NCI-H526 treated with DMSO at 0.1 percent for 48 hours (cell line): ENCODE data around the gene HEG1.

Source experiments
- DNase-seq: peaks from one replicate; lab custom pipeline; 2025; lab: John Stamatoyannopoulos, UW

Gene HEG1

GRCh38 chr3:125014570-125015179 is 41.1 kb downstream of the HEG1 start:
- DNase-seq = no peak

- no peak for DNase-seq
These were observed 42.7 kb downstream of the HEG1 start for GRCh38 chr3:125013095-125013494.

GRCh38 chr3:125011941-125012340 is 43.9 kb downstream of the HEG1 start:
- no peak for DNase-seq

- DNase-seq = no peak
These were observed 45.4 kb downstream of the HEG1 start for GRCh38 chr3:125010393-125010792.

GRCh38 chr3:125008766-125009165 is 47.0 kb downstream of the HEG1 start:
- no peak for DNase-seq

GRCh38 chr3:125006291-125006731 is 49.5 kb downstream of the HEG1 start:
- peak; percentile 12 for DNase-seq

GRCh38 chr3:125005676-125006075 is 50.1 kb downstream of the HEG1 start:
- no peak for DNase-seq

GRCh38 chr3:125005222-125005621 is 50.6 kb downstream of the HEG1 start:
- DNase-seq = no peak

GRCh38 chr3:125003859-125004595 is 51.8 kb downstream of the HEG1 start:
- no peak for DNase-seq

- DNase-seq = no peak
These were observed 52.4 kb downstream of the HEG1 start for GRCh38 chr3:125003369-125003853.

GRCh38 chr3:125002414-125003368 is 53.1 kb downstream of the HEG1 start:
- no peak for DNase-seq

GRCh38 chr3:125001557-125002413 is 54.0 kb downstream of the HEG1 start:
- DNase-seq = no peak

- no peak for DNase-seq
These were observed 55.1 kb downstream of the HEG1 start for GRCh38 chr3:125000661-125001060.

- no peak for DNase-seq
These were observed 55.8 kb downstream of the HEG1 start for GRCh38 chr3:124999897-125000435.

GRCh38 chr3:124999317-124999716 is 56.5 kb downstream of the HEG1 start:
- no peak for DNase-seq

GRCh38 chr3:124998247-124998630 is 57.6 kb downstream of the HEG1 start:
- DNase-seq = no peak

GRCh38 chr3:124997303-124998246 is 58.2 kb downstream of the HEG1 start:
- no peak for DNase-seq

GRCh38 chr3:124995460-124995994 is 60.3 kb downstream of the HEG1 start:
- DNase-seq = no peak

GRCh38 chr3:124993466-124993865 is 62.3 kb downstream of the HEG1 start:
- no peak for DNase-seq

- DNase-seq = no peak
These were observed 63.8 kb downstream of the HEG1 start for GRCh38 chr3:124992041-124992440.
